Measurements from ENCODE around the gene DSP. TPM values are rescaled to one million over a fixed set of nuclear protein-coding genes. Genes with fewer than 3 reads are reported as not detected.

DSP gene
- total and polyA plus RNA-seq, 2 of the 13 experiments (the other 11 are each of a cell fraction or from before 2014, with no cell fraction given), result 89.8 to 117 TPM

DNA sequence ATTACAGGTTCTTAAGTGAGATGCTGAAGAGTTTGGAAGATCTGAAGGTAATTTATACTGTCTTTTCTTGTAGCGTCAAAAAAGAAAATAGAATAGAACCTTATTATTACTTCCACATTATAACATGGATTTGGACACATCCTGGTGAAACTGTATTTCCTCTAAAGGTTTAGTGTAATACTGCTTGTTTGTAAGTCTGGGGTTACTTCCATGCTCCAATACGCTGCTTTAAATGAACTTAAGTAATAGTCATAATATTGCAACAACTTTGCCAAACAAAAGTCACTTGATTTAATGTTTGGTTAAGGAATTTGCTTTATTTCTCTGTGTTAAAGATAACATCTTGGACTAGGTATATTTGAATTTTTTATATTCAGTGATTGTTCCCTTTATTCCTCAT, 37.0 kb downstream of the DSP start:
- ATAC-seq (no peak), DNase-seq (ENCODE audit: low spot score) (no peak), FAIRE-seq (no peak)
- no peak overlapping the region for H3K4me2 ChIP-seq (ENCODE audit: low read depth, low read length)
- WGBS (ENCODE audit: low lambda C conversion rate), result 35% methylated on average over 2 of the region's 2 CpGs
- TF ChIP-seq ZNF337 (CRISPR knock-in tag; IDR thresholded peaks at IDR 0.05; ENCODE audit: borderline replicate concordance, low read depth), result no peak
- H4K20me1 ChIP-seq (ENCODE audit: insufficient read depth, low read length), result no peaks in the 10 kb centered on the region
- H3K4me1 ChIP-seq (ENCODE audit: insufficient read depth, low read length), result peaks cover 34% of the 10 kb centered on the region
- no TSS peak for BruUV-seq (replicated peaks)
- H3K79me2 ChIP-seq (ENCODE audit: insufficient read depth, low read length), result peaks cover 2% of the 10 kb centered on the region
- in situ Hi-C loops (cut with HindIII; ENCODE audit: extremely low pct_ligation_motif_present, low pct_unique_long_range_greater_than_20kb) (no loop called here), intact Hi-C loops (cut with micrococcal nuclease; ENCODE audit: unreplicated experiment) (no loop called here)
- H3K27ac ChIP-seq (ENCODE audit: extremely low read length, insufficient read depth, low read length), result no peak overlapping the region
- no peaks in the 10 kb centered on the region for H3K9me3 ChIP-seq (ENCODE audit: low read length)
- CTCF ChIA-PET (ENCODE audit: low intra/inter-chr PET ratio, low total read pairs), result no interaction called here
- H3K9ac ChIP-seq (ENCODE audit: insufficient read depth, low read depth, low read length), result no peak overlapping the region
- POLR2A ChIA-PET, result interaction anchor here (1.5 to 1.9 kb wide), 2 partner anchors 17 to 30 kb away, joined by 5 read pairs; no protein-coding TSS in a partner anchor
- peaks cover 56 to 97% of the 10 kb centered on the region in 2 experiments for H3K36me3 ChIP-seq (replicated peaks in 1 of 2; ENCODE audit: control insufficient read depth in 1 of 2, insufficient read depth in 2 of 2, low read length in 2 of 2)
- no peaks in the 10 kb centered on the region for H3K27me3 ChIP-seq (ENCODE audit: control insufficient read depth in 1 of 2, insufficient read depth in 2 of 2, low read length in 2 of 2)
- no peak overlapping the region for H2AFZ ChIP-seq (ENCODE audit: low read length)
- H3K4me3 ChIP-seq (replicated peaks in 1 of 3; ENCODE audit: insufficient read depth in 1 of 3, low read depth in 2 of 3, low read length in 3 of 3), result no peak overlapping the region

GRCh38 chr6:7578931-7579330, 37.5 kb downstream of the DSP start:
- no peaks in the 10 kb centered on the region for H4K20me1 ChIP-seq (ENCODE audit: insufficient read depth, low read length)
- FAIRE-seq, result no peak
- intact Hi-C loops (cut with micrococcal nuclease; ENCODE audit: unreplicated experiment), result no loop called here
- H3K27me3 ChIP-seq (ENCODE audit: control insufficient read depth in 1 of 2, insufficient read depth in 2 of 2, low read length in 2 of 2), result no peaks in the 10 kb centered on the region
- H3K9me3 ChIP-seq (ENCODE audit: low read length), result no peaks in the 10 kb centered on the region
- peaks cover 34% of the 10 kb centered on the region for H3K4me1 ChIP-seq (ENCODE audit: insufficient read depth, low read length)
- BruUV-seq (replicated peaks), result no TSS peak
- ChIA-PET CTCF (ENCODE audit: low intra/inter-chr PET ratio, low total read pairs) (no interaction called here), POLR2A (interaction anchor here (1.5 to 3.1 kb wide), 4 partner anchors 10 to 30 kb away, joined by 4 to 37 read pairs (median 5); partner anchors contain the start of gene SNRNP48)
- no peak for ATAC-seq
- no peak overlapping the region for H3K4me3 ChIP-seq (replicated peaks in 1 of 3; ENCODE audit: insufficient read depth in 1 of 3, low read depth in 2 of 3, low read length in 3 of 3)
- H3K36me3 ChIP-seq (replicated peaks in 1 of 2; ENCODE audit: control insufficient read depth in 1 of 2, insufficient read depth in 2 of 2, low read length in 2 of 2), result peaks cover 59 to 97% of the 10 kb centered on the region in 2 experiments
- in situ Hi-C loops (cut with HindIII; ENCODE audit: extremely low pct_ligation_motif_present, low pct_unique_long_range_greater_than_20kb), result no loop called here
- no peak overlapping the region for H2AFZ ChIP-seq (ENCODE audit: low read length)
- 97% methylated on average over 2 of the region's 2 CpGs for WGBS (ENCODE audit: low lambda C conversion rate)
- no peak overlapping the region for H3K9ac ChIP-seq (ENCODE audit: insufficient read depth, low read depth, low read length)
- H3K4me2 ChIP-seq (ENCODE audit: low read depth, low read length), result no peak overlapping the region
- no peak for DNase-seq (ENCODE audit: low spot score)
- H3K79me2 ChIP-seq (ENCODE audit: insufficient read depth, low read length), result peaks cover 2% of the 10 kb centered on the region
- no peak for TF ChIP-seq ZNF766 (CRISPR knock-in tag; IDR thresholded peaks at IDR 0.05; ENCODE audit: borderline replicate concordance)
- peak; percentile 72 for TF ChIP-seq NFE2L2 (IDR thresholded peaks at IDR 0.05; ENCODE audit: low read length)
- no peak overlapping the region for H3K27ac ChIP-seq (ENCODE audit: extremely low read length, insufficient read depth, low read length)
